ENCODE results near the gene TEKT3. TPM values are rescaled to one million over a fixed set of nuclear protein-coding genes. Genes with fewer than 3 reads are reported as not detected.

TEKT3 gene
- total and polyA plus RNA-seq, 8 donors = 0.65 to 2.7 (median 0.92) TPM; not detected in 5

DNA sequence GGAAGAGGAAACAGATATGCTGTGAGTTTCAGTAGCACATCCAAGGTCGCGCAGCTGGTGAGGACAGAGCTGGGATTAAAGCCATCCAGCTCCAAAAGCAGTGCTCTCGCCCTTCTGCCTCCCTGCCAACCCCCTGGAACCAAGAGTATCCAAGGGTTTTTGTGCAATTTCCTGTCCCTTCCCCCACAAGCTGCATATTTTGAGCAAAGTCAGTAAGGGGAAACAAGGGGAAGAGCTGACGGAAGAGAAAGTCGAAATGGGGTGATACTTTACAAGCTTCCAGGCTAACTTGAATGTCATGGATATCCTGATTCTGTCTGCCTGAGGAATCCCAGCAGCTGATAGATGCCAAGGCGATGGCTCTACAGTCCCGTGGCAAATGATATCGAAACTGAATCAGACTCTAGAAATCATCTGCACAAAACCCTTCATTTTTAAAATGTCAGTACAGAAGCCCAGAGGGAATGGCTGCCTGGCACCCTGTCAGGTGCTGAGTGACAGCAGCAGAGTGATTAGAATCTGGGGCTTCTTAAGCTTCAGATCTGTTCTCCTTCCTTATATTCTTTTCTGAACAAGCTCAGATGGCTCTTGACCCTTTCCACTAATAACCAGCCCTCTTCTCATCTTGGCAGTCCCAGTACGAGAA is 42.9 kb upstream of the TEKT3 start:
- Histone ChIP-seq H3K27me3 (no peaks in the 10 kb centered on the region), H3K4me1 (peaks cover 0 to 20% (median 6%) of the 10 kb centered on the region in 4 donors), H3K4me3 (peak overlapping the region in 2 of 4 donors; percentile 16 to 20), H3K36me3 (no peaks in the 10 kb centered on the region), H3K9me3 (no peaks in the 10 kb centered on the region), H3K27ac (peak overlapping the region; percentile 41 to 71 (median 66))
- 54 to 66% (median 62%) methylated on average over 9 of the region's 9 CpGs for WGBS, 5 donors
- DNase-seq = no peak
- intact Hi-C loops (cut with DNase I; ENCODE audit: low total_unique reads) = no loop called here
- TF ChIP-seq POLR2AphosphoS5 (IDR thresholded peaks at IDR 0.05) (peak; percentile 11 to 43 (median 22)), EP300 (IDR thresholded peaks at IDR 0.05) (no peak)

DNA sequence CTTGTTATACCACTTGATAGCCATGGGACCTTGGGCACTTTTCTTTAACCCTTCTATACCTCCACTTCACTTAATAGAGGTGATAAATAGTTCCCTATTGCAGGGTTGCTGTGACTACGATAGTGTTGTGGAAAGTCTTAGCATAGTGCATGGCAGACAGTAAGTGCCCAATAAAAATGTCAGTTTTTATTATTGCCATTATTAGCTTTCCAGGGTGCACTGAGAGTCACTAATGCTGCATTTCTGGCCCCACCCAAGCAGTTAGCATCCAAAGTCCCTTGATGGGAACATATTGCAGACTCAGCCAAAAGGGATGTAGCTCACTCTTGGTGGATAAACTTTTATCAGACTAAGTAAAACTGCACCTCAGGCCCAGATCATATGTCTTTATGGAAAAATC is 41.5 kb upstream of the TEKT3 start:
- WGBS, 5 donors = 83 to 100% (median 88%) methylated on average over 1 of the region's 1 CpG
- DNase-seq = peak in 1 of 2 donors; percentile 29
- intact Hi-C loops (cut with DNase I; ENCODE audit: low total_unique reads) = no loop called here
- Histone ChIP-seq H3K27me3 (no peaks in the 10 kb centered on the region), H3K36me3 (no peaks in the 10 kb centered on the region), H3K9me3 (no peaks in the 10 kb centered on the region), H3K4me3 (no peak overlapping the region), H3K4me1 (peaks cover 0 to 20% (median 6%) of the 10 kb centered on the region in 4 donors), H3K27ac (no peak overlapping the region)
- TF ChIP-seq EP300 (IDR thresholded peaks at IDR 0.05) (no peak), POLR2AphosphoS5 (IDR thresholded peaks at IDR 0.05) (no peak), POLR2A (IDR thresholded peaks at IDR 0.05) (no peak)
- TF ChIP-seq, protein P1, sequence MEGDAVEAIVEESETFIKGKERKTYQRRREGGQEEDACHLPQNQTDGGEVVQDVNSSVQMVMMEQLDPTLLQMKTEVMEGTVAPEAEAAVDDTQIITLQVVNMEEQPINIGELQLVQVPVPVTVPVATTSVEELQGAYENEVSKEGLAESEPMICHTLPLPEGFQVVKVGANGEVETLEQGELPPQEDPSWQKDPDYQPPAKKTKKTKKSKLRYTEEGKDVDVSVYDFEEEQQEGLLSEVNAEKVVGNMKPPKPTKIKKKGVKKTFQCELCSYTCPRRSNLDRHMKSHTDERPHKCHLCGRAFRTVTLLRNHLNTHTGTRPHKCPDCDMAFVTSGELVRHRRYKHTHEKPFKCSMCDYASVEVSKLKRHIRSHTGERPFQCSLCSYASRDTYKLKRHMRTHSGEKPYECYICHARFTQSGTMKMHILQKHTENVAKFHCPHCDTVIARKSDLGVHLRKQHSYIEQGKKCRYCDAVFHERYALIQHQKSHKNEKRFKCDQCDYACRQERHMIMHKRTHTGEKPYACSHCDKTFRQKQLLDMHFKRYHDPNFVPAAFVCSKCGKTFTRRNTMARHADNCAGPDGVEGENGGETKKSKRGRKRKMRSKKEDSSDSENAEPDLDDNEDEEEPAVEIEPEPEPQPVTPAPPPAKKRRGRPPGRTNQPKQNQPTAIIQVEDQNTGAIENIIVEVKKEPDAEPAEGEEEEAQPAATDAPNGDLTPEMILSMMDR (IDR thresholded peaks at IDR 0.05) = no peak

GRCh38 chr17:15381707-15382106 is 40.3 kb upstream of the TEKT3 start:
- no peaks in the 10 kb centered on the region for H3K9me3 ChIP-seq
- H3K27me3 ChIP-seq = no peaks in the 10 kb centered on the region
- H3K27ac ChIP-seq = no peak overlapping the region
- peak in 1 of 2 donors; percentile 19 for DNase-seq
- TF ChIP-seq, protein P1 (IDR thresholded peaks at IDR 0.05) = no peak
- intact Hi-C loops (cut with DNase I; ENCODE audit: low total_unique reads) = no loop called here
- peaks cover 0 to 20% (median 6%) of the 10 kb centered on the region in 4 donors for H3K4me1 ChIP-seq
- 44 to 55% (median 48%) methylated on average over 2 of the region's 2 CpGs for WGBS, 5 donors
- H3K36me3 ChIP-seq = no peaks in the 10 kb centered on the region
- H3K4me3 ChIP-seq = no peak overlapping the region

- no peak for DNase-seq
- H3K27me3 ChIP-seq = no peaks in the 10 kb centered on the region
- H3K9me3 ChIP-seq = no peaks in the 10 kb centered on the region
- TF ChIP-seq POLR2A (IDR thresholded peaks at IDR 0.05) = no peak
- peaks cover 0 to 17% (median 3%) of the 10 kb centered on the region in 4 donors for H3K4me1 ChIP-seq
- no peaks in the 10 kb centered on the region for H3K36me3 ChIP-seq
- intact Hi-C loops (cut with DNase I; ENCODE audit: low total_unique reads) = no loop called here
- no peak overlapping the region for H3K4me3 ChIP-seq
- no peak overlapping the region for H3K27ac ChIP-seq
- WGBS, 5 donors = 79 to 95% (median 87%) methylated on average over 4 of the region's 4 CpGs
Measured at GRCh38 chr17:15380446-15380845, 39.0 kb upstream of the TEKT3 start.

DNA sequence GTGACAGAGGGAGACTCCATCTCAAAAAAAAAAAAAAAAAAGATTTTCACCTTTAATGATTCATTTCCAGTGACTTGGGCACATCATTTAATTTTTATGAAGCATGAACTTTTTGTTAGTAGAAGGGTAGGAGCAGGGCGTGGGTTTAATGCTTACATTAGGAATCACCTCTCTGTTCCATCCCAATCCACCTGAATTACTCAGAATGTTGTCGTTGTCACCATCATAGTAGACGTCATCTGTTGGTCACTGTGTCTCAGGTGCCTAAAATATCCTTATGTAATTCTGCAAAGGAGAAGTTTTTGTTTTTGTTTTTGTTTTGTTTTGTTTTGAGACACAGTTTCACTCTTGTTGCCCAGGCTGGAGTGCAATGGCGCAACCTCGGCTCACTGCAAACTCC is 38.3 kb upstream of the TEKT3 start:
- H3K27ac ChIP-seq = no peak overlapping the region
- peaks cover 0 to 9% (median 0%) of the 10 kb centered on the region in 4 donors for H3K4me1 ChIP-seq
- DNase-seq = no peak
- WGBS, 5 donors = 87 to 95% (median 93%) methylated on average over 5 of the region's 5 CpGs
- no peak for TF ChIP-seq POLR2A (IDR thresholded peaks at IDR 0.05)
- TF ChIP-seq POLR2AphosphoS5 (IDR thresholded peaks at IDR 0.05) = no peak
- TF ChIP-seq EP300 (IDR thresholded peaks at IDR 0.05) = no peak
- no peaks in the 10 kb centered on the region for H3K27me3 ChIP-seq
- intact Hi-C loops (cut with DNase I; ENCODE audit: low total_unique reads) = no loop called here
- H3K9me3 ChIP-seq = no peaks in the 10 kb centered on the region
- no peak overlapping the region for H3K4me3 ChIP-seq
- no peaks in the 10 kb centered on the region for H3K36me3 ChIP-seq

DNA sequence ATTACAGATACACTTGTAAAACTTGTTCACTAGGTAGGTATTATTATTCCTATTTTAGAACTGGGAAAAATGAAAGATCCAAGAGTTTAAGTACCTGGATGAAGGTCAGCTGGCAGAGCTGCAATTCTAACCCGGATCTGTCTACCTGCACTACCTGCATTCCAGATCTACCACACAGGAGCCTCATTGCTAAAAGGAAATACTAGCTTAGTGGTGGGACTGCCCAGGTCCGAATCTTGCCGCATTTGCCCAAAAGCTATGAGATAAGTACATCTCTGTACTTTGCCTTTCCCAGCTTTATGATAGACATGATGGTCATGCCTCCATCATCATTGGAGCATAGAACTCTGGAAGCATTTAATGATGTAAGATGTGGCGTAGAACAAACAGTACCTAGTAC is 36.8 kb upstream of the TEKT3 start:
- no peak overlapping the region for H3K4me3 ChIP-seq
- no peak for TF ChIP-seq POLR2AphosphoS5 (IDR thresholded peaks at IDR 0.05)
- TF ChIP-seq EP300 (IDR thresholded peaks at IDR 0.05) = no peak
- TF ChIP-seq, protein P1 (IDR thresholded peaks at IDR 0.05) = no peak
- TF ChIP-seq POLR2A (IDR thresholded peaks at IDR 0.05) = no peak
- H3K9me3 ChIP-seq = no peaks in the 10 kb centered on the region
- H3K36me3 ChIP-seq = no peaks in the 10 kb centered on the region
- DNase-seq = no peak
- H3K4me1 ChIP-seq = no peaks in the 10 kb centered on the region
- intact Hi-C loops (cut with DNase I; ENCODE audit: low total_unique reads) = no loop called here
- 86 to 92% (median 89%) methylated on average over 4 of the region's 4 CpGs for WGBS, 5 donors
- no peaks in the 10 kb centered on the region for H3K27me3 ChIP-seq
- no peak overlapping the region for H3K27ac ChIP-seq
